Right ventricle myocardium inferior (tissue), 1 donor: ENCODE measurements around the gene DNAAF2. TPM values are rescaled to one million over a fixed set of nuclear protein-coding genes. Genes with fewer than 3 reads are reported as not detected.
"Not testable (repeated sequence)": the region's sequence is repeated elsewhere in the genome, so short reads cannot be mapped to it uniquely, and the experiment has no call there.

Source experiments
- ATAC-seq: fragments of 200-7000 bp; cut with Tn5 transposase; one replicate; pipeline ENCODE4 v1.9.1; 2020; ENCODE audit warnings: mild to moderate bottlenecking, moderate library complexity
- DNase-seq: peaks from one replicate; pipeline ENCODE4 v3.0.0; 2021; ENCODE audit errors: missing footprints
- intact Hi-C: fragments of 100-400 bp; cut with DNase I; formaldehyde crosslinking; loops from one replicate; pipeline ENCODE4 v1.11.0; 2022
- total RNA-seq: library from RNA; stranded (reverse); fragmentation: NEBNext Ultra II Directional; extraction: Animal tissue kit (Norgen Biotek cat#: 25700); gene quantifications from one replicate; pipeline ENCODE4 v1.2.1, GENCODE V29; 2021
- donor health status: DM: no; HTN: yes; CAD: no; lungs with severe emphysema.

The DNAAF2 gene
- total RNA-seq, 1 donor from 2014 or later = 6.1 TPM

DNA sequence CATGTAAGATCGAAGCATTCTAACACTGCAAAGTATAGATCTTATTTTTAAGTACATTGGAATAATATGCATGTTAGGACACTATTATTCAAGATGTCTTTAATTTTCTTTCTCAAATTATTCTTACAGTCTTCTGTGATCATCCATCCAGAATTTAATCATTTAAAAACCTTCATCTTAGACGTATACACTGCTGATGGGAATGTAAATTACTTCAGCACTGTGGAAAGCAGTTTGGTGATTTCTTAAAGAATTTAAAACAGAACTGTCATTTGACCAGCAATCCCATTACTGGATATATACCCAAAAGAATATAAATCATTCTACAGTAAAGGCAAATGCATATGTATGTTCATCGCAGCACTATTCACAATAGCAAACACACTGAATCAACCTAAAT is 45.7 kb downstream of the DNAAF2 start:
- no peak for ATAC-seq
- no peak for DNase-seq
- intact Hi-C loops = loop anchor here (5.0 kb wide), 1 partner anchor 33 kb away; the partner anchor contains the start of genes MGAT2 and RPL36AL

DNA sequence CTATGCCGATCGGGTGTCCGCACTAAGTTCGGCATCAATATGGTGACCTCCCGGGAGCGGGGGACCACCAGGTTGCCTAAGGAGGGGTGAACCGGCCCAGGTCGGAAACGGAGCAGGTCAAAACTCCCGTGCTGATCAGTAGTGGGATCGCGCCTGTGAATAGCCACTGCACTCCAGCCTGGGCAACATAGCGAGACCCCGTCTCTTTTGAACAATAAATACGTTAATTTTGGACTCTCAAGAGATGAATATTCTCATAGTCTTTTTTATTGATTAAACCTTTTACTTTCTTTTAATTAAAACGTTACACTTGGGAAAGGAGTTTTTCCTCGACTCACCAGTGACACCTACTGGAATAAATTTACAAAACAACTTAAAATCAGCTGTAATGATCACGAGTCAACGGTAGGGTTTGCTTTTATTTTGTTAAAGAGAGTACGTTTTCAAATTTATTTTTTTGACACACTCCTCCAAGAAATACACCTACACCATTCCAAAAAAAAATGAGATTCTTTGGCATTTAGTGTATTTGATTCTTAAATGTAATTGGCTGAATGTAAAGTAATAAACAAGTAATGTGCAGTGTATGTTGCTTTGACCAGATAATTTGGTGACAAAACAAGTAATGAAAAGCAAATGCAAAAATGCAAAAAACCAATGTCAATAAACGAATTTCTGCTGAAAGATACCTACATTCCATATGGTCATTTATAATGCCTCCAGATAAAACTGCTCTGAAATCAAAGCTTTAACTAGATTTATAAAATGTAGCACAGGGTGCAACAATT is 48.2 kb downstream of the DNAAF2 start:
- peak; percentile 21 for ATAC-seq
- intact Hi-C loops = loop anchor here (5.0 kb wide), 1 partner anchor 35 kb away; the partner anchor contains the start of genes MGAT2 and RPL36AL
- DNase-seq = no peak

DNA sequence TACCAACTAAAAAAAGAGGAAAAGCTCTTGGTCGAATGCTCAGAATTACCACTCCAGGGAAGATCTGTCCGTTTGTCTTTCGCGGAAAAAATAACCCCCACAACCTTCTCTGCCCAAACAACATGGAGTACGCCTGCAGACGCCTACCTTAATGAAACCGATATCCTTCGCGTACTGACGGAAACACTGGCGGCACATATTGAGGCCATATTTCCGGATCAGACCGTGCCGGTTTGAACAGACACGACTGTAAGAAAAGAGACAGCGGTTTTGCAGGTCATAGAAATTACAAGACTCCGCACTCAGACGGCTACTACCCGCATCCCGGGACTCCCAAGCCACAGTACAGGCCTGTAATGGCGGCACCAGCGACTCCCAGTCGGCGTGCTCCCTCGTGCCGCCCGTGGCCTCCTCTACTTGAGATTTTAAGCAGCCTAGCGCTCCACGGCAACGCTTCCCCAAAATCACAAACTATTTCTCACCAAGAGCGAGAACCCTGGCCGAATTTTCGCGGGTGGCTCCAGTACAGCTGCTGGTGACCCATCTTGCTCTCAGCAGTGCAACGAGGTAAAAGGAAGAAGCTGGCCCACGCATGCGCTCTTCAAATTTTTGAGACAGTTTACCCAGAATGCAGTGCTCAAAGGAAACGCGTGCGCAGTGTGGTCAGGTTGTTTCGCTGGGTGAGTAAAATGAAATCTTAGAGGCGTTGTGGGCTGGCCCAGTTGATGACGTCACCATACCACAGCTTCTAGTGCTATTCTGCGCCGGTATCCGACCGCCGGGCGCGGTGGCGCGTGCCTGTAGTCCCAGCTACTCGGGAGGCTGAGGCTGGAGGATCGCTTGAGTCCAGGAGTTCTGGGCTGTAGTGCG is 49.0 kb downstream of the DNAAF2 start, which contains the start of gene RPS29:
TSS of gene RPS29 (minus strand) at position 578 of the 870 bp plus-strand sequence. CDS start at position 544, 34 bp downstream.
- DNase-seq (peak; percentile 98), ATAC-seq (peak; percentile 98)
- intact Hi-C loops = loop anchor here (5.0 kb wide), 1 partner anchor 36 kb away; the partner anchor contains the start of genes MGAT2 and RPL36AL

DNA sequence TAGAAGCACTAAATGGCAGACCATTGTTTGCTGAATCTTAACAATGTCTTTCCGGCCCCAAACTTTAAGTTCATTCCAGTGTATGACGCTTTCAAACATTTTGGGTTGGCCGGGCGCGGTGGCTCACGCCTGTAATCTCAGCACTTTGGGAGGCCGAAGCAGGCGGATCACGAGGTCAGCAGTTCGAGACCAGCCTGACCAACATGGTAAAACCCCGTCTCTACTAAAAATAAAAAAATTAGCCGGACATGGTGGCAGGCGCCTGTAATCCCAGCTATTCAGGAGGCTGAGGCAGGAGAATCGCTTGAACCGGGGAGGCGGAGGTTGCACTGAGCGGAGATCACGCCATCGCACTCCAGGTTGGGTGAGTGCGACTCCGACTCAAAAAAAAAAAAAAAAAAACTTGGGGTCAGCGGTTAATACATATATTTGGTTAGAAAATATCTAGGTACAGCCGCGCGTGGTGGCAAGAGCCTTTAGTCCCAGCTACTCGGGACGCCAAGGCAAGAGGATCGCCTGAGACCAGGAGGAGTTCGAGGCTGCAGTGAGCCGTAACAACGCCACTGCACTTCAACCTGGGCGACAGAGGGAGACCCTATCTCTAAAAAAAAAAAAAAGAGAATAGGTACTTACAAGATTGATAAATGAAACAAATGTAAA is 49.9 kb downstream of the DNAAF2 start:
- not testable (repeated sequence) for DNase-seq, ATAC-seq
- intact Hi-C loops = loop anchor here (5.0 kb wide), 1 partner anchor 37 kb away; the partner anchor contains the start of genes MGAT2 and RPL36AL

DNA sequence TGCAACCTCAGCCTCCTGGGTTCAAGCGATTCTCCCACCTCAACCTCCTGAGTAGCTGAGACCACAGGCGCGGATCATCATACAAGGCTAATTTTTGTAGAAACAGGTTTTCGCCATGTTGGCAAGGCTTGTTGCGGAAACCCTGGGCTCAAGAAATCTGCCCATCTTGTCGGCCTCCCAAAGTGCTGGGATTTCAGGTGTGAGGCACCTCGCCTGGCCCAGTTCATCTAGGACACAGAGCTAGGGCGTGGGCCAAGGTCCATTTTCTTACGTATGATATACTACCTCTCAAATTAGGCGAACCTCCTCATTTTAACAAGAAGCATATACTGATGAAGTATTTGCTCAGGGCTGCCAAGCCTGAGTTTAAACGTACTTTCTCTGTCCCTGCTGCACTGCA is 51.0 kb downstream of the DNAAF2 start:
- ATAC-seq = no peak
- DNase-seq = no peak
- intact Hi-C loops = no loop called here

DNA sequence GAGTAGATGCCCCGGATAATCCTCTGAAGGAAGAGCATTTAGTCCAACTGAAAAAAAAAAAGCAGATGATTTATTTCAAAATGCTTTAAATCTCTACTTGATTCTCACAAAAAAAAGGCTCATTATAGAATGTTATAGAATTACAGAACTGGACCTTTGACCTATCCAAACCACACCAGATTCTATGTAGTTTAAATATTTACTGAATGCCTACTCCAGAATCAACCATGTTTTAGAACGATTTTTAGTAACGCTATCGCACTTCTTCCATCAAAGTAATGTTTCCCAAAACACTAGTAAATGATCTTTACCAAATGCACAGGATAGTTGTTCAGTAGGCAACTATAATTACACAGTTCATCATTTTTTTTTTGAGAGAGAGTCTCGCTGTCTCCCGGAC is 51.4 kb downstream of the DNAAF2 start:
- intact Hi-C loops = no loop called here
- ATAC-seq (no peak), DNase-seq (no peak)

DNA sequence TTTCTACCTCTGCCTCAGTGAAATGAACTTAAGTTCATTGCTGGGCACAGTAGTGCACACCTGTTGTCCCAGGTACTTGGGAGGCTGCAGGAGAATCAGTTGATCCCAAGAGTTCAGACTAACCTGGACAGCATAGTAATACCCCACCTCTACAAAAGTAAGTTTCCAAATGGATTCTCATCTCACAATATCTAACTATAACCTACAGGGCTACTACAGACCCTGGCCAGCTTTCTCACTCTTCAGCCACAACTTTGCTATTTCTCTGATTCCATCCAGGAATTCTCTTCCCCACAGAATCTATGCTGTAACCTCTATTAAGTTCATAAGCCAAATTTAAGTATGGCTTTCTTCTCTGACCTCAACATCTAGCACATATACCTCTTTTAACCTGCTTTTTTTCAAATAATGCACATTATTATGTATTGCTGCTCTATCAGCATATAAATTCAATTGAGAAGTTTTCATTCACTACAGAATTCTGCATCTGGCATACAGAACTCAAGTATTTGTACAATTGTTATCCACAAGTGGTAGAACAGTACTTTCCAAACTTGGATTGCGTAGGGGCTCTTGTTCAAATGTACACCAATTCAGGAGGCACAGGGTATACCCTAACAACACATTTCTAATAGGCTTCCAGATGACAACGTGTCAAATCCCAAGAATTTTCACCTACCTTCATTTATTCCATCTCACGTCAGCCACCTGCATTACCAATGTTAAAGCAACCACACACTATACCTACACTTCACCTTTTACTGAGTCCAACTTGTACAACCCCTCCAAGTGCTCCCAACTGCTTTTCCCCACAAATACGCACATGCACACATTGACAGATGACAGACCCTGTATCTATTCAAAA is 52.7 kb downstream of the DNAAF2 start:
- ATAC-seq (no peak), DNase-seq (no peak)
- intact Hi-C loops = no loop called here

DNA sequence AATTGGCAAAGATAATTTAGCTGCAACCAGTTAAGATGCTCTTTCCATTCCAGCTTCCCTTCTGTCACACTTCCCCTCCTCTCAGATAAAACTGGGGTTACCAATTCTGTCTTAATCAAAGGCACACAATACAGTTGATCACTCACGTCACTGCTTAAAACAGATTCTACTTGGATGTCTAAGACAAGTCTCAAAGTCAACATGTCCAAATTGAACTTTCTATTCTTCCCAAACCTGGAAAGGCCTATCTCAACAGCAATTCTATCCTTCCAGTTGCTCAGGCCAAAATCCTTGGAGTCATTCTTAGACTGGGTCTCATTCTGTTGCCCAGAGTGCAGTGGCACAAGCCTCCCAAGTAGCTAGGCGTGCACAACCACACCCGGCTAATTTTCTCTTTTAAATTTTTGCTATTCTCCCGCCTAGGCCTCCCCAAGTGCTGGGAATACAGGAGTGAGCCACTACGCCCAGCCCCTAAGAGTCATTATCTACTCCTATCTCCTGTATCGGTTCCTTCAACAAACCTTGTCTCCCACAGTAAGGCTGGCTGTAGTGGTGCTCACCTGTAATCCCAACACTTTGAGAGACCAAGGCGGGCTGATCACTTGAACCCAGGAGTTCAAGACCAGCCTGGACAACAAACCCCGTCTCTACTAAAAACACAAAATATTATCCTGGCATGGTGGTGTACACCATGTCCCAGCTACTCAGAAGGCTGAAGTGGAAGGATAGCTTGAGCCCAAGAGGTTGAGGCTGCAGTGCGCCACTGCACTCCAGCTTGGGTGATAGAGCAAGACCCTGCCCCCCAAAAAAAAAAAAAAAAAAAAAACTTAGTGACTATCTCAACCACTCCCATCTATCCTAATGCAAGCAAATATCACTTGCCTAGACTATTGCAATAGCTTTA is 53.6 kb downstream of the DNAAF2 start:
- no peak for ATAC-seq
- intact Hi-C loops = no loop called here

DNA sequence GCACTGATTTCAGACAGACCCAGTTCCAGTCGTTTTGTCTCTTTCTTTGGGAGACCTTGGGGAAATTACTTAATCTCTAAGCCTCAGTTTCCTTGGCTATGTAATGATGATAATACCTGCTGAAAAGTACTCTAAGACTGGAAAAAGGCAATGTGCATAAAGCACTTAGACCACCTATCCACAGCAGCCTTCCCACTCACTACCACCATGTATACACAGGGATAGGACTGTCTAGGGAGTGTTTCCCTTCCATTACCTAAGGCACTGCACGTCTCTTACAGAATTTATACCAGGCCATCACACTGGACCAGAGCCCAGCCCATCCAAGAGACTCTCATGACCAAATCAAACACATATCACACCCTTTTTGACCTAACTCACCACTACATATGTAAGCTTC is 55.2 kb downstream of the DNAAF2 start:
- intact Hi-C loops = no loop called here
- no peak for ATAC-seq

More for the DNA sequence above, 53.6 kb downstream of the DNAAF2 start:
- DNase-seq = no peak

DNA sequence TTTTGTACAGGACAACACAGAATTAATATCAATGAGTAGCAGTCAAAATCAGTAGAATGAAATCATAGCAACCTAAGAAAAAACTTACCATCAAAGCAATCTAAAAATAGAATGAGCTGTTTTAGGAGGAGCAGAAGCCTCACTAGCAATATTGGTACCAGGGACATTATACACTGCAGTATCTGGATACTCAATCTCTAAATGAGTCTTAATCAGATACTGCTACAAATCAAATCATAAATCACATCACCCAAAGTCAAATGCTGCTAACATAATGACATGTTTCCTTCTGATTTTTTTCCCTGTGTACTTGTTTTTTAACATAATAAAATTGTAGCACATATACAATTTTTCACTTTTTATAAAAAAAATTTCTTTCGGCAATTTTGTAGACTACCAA is 56.9 kb downstream of the DNAAF2 start:
- intact Hi-C loops = no loop called here
- no peak for DNase-seq
- no peak for ATAC-seq

More for the DNA sequence above, 55.2 kb downstream of the DNAAF2 start:
- no peak for DNase-seq

Other genes with a start within 250 kb of the DNAAF2 start
- gene RPS29, start 48.9 kb downstream of the DNAAF2 start, total RNA-seq = 918 TPM
- 6.2 TPM for gene LRR1, start 36.3 kb downstream of the DNAAF2 start, total RNA-seq
- gene RPL36AL, start 14.6 kb downstream of the DNAAF2 start, total RNA-seq = 138 TPM
- gene MGAT2, start 14.4 kb downstream of the DNAAF2 start, total RNA-seq = 10.8 TPM
- 0.54 TPM for gene POLE2, start 53.0 kb upstream of the DNAAF2 start, total RNA-seq
- 7.1 TPM for gene KLHDC1, start 57.9 kb upstream of the DNAAF2 start, total RNA-seq
- gene KLHDC2, start 132.9 kb upstream of the DNAAF2 start, total RNA-seq = 84.4 TPM
- 60.5 TPM for gene NEMF, start 217.5 kb upstream of the DNAAF2 start, total RNA-seq